GM18520 (cell line): ENCODE results near the gene UBE2U.
"Not testable (repeated sequence)": the region's sequence is repeated elsewhere in the genome, so short reads cannot be mapped to it uniquely, and the experiment has no call there.

ENCODE experiments used
- ATAC-seq: cut with Tn5 transposase; IDR thresholded peaks from one replicate; pipeline ENCODE4 v1.9.1; 2021; ENCODE audit not compliant: unreplicated experiment

UBE2U gene

DNA sequence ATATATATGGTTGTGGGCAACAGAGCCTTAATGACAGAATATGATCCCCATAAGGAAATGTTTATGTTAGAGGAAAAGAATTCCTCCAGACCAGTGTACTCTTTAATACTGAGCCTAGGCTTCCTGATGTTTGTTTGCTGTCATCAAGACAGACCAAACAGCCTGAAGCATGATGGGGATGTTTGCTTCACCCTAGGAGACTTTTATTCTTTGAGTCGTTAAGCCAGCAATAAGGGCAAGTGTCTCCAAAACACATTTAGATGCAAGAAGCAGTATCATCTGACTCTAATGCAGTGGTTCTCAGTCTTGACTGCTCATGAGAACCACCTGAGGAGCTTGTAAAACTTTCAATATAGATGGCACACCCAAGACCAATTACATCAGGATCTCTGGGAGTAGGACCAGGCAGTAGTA is 33.1 kb downstream of the UBE2U start:
- ATAC-seq, result no peak

DNA sequence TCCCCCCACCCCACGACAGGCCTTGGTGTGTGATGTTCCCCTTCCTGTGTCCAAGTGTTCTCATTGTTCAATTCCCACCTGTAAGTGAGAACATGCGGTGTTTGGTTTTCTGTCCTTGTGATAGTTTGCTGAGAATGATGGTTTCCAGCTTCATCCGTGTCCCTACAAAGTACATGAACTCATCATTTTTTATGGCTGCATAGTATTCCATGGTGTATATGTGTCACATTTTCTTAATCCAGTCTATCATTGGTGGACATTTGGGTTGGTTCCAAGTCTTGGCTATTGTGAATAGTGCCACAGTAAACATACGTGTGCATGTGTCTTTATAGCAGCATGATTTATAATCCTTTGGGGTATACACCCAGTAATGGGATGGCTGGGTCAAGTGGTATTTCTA is 36.1 kb downstream of the UBE2U start:
- not testable (repeated sequence) for ATAC-seq

DNA sequence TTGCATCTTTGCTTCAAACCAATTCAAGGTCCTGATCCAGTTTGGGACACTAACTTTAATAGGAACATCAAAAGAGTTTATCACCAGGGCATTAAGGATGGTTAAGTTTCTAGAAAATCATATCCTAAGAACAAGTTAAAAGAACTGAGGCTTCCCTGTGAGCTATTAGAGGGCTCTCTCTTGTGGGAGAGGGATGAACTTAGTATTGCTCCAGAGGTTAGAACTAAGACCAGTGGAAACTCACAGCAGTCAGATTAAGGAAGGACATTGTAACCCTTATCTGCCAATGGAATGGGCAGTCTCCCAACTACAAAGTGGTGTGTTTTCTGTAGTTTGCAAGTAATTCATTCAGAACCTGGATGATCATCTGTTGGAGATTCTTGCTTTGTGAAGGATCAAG is 36.8 kb downstream of the UBE2U start:
- no peak for ATAC-seq

DNA sequence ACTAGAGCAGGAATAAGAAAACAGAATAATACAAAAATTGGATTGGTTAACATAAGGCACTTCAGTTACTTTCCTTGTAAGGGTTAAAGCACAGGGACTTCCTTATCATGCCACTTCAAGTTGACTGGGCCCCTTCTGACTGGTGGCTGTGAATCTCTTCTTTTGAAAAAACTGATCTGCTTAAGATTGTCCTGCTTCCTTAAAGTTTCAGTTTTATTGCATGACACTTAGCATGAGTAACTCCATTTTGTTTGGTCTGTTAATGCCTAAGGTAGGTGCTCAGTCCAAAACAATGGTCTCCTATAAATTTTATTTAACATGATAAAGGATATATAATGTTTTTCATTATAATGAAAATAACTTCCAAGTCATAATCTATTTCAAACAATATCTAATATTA is 37.6 kb downstream of the UBE2U start:
- ATAC-seq, result no peak

DNA sequence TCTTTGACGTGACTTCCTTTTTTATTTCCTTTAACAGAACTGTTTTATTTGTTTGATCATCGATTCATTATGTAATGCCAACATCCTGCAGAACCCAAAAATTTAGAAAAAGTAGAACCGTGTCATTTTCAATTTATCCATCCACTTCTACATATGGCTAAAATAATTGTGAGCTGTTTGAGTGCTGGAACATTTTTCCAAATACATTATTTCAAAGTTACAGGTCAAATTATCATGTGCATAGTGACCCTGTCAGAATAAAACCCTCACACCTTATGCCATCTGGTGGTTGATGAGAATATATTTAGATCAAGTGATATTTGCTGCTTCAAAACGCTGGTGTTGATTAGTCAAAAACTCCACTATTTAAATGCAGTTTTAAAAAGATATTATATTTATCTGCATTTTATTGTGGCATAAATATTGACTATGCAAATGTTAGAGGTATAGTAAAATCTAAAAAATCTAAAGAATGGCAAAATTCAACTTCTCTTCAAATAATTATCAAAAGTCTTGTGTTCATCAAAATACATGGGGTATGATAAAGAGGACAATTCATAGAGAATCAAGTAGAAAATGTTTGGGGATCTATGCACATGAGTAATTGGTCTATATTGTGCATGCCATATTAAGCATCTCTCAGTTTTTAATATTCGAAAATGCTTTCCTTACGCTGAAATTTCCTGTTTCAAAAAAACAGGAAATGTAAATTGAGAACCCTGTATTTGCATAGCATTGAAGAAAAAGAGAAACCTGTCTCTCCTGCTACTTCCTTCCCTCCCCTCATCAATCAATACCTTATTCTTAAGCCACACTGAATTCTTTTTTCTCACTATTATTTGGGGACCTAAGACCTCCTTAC is 39.7 kb downstream of the UBE2U start:
- no peak for ATAC-seq

DNA sequence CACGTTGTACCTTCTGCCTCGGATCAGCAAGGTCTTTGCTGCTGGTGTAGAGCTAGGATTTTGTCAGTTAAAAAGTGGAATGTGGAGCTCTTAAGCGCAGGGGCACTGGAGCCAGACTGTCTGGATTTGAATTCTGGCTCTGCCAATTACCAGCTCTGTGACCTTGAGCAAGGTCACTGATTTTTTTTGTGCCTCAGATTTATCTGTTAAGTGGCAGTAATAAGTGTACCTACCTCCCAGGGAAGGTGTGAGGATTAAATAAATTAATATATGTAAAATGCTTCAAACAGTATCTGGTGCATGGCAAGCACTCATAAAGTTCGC is 40.3 kb downstream of the UBE2U start:
- ATAC-seq, result no peak

DNA sequence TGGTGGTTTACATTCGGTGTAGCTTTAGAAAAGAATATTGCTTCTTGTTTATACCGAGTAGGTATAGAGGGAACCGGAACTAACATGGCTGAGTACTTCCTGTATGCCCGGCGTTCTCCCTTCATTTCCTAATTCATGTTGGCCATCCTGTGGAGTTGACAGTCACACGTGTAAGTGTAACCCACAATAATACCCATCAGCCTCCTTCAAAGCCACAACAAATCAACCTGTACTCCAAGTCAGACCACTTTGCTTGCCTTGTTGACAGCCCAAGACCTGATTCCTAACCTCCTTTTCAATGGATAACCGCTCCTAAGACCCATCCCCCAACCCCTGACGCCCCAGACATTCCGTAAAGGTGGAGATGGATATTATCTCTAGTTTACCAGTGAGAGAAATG is 42.1 kb downstream of the UBE2U start:
- no peak for ATAC-seq

DNA sequence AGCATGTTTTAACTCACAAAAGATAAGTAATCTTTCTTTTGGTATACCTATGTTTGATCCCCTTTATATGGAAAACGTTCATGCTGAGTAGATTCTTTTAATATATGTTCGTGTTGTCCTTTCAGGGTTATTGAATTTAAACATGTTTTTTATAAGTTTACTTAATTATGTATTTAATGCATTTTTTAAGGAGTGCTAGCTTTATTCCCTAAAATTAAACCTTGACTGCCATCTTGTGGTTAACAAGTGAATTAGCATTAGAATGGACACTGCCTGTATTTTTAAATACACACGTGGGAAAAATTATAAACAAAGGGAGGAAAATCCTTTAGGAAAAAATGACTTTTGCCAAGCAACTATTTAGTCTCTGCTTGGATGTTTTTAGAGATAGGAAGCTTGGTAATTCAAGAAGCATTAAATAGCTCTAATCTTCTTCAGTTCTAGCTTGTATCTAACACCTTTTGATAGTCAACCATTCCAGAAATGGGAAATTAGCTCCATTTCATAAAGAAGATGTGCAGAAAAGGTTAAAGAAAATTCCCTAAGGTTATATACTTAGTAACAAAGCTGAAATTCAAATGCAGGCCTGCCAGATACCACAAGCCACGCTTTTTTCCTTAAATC is 43.0 kb downstream of the UBE2U start:
- no peak for ATAC-seq

DNA sequence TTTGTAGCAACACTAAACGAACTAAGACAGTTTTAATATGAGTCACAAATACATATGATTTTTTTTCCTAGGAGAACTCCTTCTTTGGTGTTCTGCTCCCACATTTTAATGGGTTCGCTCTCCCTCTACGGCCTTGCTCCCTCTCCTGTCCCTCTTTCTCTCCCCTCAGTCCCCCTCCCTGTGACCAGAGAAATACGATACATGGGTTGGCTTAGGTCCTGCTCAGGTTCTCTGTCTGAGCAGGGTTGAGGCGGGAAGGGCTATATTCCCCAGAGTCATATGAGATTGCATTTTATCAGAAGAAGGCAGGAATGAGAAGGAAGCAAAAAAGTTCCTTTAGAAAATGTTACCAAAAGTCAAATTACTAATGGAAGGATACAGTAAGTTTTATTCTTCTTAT is 44.6 kb downstream of the UBE2U start:
- no peak for ATAC-seq

DNA sequence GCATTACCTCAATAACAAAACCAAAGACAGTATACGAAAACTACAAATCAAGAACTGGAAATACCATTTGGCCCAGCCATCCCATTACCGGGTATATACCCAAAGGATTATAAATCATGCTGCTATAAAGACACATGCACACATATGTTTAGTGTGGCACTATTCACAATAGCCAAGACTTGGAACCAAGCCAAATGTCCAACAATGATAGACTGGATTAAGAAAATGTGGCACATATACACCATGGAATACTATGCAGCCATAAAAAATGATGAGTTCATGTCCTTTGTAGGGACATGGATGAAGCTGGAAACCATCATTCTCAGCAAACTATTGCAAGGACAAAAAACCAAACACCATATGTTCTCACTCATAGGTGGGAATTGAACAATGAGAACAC is 47.0 kb downstream of the UBE2U start:
- ATAC-seq, result not testable (repeated sequence)

DNA sequence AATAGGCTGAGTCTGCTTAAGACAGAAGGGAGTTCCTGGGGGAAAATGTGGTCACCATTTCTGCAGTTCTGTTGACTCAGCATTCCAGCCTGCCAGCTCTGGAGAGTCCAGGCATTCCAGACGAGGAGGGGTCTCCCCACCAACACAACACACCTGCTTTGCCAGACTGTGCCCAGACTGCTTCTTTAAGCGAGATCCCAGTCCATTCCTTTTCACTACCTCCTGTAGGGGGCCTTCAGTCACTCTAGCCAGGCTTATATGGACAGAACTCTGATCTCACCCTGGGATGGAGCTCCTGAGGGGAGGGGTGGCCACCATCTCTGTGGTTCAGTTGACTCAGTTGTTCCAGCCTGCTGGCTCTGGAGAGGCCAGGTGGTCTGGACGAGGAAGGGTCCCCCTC is 48.5 kb downstream of the UBE2U start:
- ATAC-seq, result no peak

DNA sequence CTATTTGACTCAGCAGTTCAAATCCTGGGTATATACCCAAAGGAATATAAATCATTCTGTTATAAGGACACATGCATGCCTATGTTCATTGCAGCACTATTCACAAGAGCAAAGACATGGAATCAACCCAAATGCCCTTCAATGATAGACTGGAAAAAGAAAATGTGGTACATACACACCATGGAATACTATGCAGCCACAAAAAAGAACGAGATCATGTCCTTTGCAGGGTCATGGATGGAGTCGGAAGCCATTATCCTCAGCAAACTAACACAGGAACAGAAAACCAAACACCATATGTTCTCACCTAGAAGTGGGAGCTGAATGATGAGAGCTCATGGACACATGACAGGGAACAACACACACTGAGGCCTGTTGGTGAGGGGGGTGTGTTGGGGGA is 53.8 kb downstream of the UBE2U start:
- ATAC-seq, result not testable (repeated sequence)

DNA sequence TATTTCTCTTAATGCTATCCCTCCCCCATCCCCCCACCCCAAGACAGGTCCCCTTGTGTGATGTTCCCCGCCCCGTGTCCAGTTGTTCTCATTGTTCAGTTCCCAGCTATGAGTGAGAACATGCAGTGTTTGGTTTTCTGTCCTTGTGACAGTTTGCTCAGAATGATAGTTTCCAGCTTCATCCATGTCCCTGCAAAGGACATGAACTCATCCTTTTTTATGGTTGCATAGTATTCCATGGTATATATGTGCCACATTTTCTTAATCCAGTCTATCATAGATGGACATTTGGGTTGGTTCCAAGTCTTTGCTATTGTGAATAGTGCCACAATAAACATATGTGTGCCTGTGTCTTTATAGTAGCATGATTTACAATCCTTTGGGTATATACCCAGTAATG is 55.0 kb downstream of the UBE2U start:
- not testable (repeated sequence) for ATAC-seq

DNA sequence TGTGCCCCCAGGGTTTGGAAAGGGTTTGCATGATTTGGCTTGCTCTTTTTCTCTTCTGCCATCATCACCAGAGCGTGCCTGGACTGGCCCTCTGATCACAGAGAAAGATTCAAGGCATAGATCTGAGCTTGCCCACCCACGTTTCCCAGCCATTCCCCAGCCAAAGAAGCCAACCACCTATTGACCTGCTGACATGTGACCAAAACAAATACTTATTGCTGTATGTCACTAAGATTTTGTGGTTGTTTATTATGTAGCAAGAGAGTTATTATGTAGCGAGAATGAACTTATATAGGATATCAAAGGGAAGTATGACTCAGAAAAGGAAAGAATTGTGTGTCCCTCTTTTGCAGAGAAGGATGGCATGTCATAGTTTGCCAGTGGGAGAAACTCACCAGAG is 59.9 kb downstream of the UBE2U start:
- ATAC-seq, result no peak

DNA sequence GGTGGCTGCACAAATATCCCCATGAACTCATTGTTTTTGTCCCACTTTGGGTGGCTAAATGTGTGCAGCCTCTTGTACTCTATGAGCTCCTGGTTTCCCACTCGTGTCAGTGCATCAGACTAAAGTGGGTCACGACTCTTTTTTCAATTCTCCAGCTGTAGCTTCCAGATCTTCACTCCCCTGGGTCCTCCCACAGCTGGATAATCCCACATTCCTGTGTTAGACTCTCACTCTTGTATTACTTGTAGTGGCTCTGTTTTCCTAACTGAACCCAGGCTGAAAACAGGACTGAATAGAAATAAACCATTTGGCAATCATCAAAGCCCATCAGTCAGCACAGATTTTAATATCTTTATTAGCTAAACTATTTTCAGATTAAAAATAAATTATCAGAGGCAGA is 60.4 kb downstream of the UBE2U start:
- ATAC-seq, result no peak

DNA sequence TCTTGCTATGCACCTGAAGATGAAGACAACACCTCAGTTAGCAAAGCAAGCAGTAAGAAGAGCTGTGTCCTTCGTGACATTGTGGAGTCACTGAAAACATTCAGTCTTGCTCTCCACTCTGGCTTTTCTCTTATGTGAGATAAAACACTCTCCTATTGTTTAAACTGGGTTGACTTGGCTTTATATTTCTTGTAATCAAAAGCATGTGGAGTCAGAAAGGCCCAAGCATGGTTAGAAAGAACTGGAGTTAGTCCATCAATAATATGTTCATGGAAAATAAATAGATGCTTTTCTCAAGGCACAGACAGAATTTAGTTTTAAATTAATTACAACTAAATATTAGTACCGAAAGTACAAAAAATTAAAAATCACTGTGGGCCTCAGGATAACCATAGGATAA is 61.7 kb downstream of the UBE2U start:
- ATAC-seq, result no peak

DNA sequence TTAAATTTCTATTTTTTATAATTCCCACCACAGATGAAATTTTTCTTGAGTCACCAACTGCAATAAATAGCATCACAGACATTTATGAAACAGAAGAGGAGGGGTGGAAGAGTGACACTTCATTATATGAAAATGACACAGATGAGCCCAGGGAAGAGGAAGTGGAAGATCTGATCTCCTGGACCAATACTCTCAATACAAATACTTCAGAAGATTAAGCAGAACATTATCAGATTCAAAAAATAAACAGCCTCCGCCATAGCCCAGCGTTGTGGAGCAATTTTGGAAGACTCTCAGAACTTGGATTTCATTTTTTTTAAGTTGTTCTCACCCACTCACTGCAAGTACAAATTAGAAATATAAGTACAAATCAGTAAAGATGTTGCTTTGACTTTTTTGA is 63.6 kb downstream of the UBE2U start:
- no peak for ATAC-seq

DNA sequence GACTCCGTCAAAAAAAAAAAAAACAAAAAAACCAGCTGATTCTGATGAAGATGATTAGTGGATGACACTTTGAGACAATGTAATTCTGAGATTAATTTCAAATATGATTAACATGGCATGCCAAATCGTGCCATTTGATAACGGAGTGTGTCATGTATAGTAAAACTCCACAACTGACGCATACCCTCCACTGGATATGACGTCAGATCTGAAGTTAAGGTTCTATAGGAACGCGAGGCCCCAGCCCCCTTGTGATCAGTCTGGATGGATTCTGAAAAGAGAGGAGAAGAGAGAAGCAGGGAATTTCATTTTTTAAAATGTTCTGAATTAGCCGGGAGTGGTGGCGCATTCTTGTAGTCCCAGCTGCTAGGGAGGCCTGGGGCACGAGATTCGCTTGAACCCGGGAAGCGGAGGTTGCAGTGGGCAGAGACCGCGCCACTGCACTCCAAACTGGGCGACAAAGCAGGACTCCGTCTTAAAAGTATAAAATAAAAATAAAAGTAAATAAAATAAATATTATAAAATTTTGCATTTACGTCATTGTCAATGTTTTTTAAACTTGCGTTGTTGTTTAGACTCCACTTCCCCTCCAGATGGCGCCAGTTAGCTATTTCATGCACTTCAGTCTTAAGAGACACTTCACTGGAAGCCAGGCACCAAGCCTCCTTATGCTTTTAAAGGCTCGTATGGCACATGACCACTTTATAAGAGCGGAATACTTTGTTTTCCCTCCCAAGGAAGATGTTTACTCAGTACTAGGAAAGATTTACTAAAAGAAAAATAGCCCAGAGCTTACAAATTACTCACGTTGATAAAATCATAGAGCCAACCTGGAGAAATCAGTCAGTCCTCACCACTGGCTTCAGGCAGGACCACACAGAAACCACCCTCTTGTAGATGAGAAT is 65.5 kb downstream of the UBE2U start:
- no peak for ATAC-seq

DNA sequence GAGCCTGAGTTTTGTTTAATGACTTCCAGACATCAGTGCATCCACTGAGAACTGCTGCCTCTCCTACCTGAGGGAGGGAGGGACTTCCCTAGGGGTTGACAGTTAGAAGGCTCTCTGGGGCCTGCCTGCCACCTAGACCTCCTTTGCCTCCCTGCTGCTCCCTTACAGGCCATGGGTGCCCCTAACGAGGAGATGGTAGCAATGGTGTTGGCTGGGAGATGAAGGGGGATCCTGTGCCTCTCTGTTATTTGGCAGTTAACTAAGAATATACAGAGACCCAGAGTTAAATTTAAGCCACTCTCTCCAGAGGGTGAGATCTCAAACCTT is 66.1 kb downstream of the UBE2U start:
- no peak for ATAC-seq

DNA sequence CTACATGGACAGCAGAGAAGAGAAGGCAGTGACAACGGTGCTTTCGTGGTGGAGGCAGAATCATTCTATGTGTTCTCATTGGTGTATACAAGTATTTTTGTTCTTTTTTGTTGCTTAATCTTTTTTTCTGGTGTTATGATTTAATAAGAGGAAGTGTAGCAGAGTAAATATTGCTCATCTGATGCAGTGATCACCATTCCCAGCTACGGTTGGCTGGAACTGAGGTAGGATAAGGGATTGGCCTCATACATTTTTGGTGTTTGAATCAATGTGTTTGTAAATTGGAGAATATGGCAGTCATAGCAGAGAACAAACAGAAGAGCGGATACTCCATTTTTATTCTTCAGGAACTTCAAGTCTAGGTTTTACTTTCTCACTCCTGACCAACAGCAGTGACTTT is 76.6 kb downstream of the UBE2U start:
- no peak for ATAC-seq

DNA sequence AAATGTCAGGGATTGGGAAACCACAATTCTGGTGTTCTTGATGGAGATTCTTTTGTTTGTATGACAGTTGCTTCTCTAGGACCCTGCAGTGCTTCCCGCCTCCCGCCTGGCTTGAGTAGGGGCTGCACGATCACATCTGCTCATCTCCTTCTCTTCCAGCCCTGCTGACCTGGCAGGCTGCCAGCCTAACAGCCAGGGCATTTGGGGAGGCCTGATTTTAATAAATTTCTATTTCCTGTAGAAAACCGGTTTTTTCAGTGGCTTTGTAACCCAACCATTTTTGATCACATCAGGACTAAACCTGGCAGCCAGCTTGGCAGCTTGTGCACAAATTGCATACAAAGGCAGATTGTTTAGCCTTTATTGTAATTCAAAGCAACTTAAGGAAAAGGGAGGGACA is 78.9 kb downstream of the UBE2U start:
- no peak for ATAC-seq

DNA sequence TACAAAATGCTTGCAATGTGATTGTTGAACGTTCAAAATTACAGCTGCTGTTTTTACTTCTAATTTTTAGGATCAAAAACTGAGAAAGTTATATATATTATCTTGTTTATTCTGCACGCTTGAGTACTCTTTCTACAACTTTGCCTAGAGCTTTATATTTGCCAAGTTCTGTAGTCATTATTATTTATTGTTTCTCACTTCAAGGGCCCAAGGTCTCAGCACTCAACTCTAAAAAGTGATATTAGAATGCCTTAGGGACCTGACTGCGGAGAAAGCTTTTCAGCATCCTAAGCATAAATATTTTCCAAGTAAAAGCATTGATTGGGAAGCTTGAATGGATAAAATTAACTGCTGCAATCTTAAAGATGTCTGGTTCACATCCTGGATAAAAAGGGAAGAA is 83.6 kb downstream of the UBE2U start:
- ATAC-seq, result no peak
